GM12875 (cell line): ENCODE measurements around the gene GINS1.

Experiments used
- H3K4me3 ChIP-seq: one replicate; pipeline ENCODE4 v1.5.1; 2011; ENCODE audit warnings: low read depth, low read length, control low read depth
- TF ChIP-seq, protein P1 (sequence below): IDR thresholded peaks from 2 replicates; pipeline ENCODE4 v1.5.1; 2011; ENCODE audit warnings: low read depth, mild to moderate bottlenecking, control low read depth, inconsistent platforms, low read length, moderate library complexity, borderline replicate concordance; ENCODE audit not compliant: insufficient read depth

Gene GINS1

GRCh38 chr20:25378189-25378883 is 29.1 kb upstream of the GINS1 start:
- no peak overlapping the region for H3K4me3 ChIP-seq
- TF ChIP-seq, protein P1, sequence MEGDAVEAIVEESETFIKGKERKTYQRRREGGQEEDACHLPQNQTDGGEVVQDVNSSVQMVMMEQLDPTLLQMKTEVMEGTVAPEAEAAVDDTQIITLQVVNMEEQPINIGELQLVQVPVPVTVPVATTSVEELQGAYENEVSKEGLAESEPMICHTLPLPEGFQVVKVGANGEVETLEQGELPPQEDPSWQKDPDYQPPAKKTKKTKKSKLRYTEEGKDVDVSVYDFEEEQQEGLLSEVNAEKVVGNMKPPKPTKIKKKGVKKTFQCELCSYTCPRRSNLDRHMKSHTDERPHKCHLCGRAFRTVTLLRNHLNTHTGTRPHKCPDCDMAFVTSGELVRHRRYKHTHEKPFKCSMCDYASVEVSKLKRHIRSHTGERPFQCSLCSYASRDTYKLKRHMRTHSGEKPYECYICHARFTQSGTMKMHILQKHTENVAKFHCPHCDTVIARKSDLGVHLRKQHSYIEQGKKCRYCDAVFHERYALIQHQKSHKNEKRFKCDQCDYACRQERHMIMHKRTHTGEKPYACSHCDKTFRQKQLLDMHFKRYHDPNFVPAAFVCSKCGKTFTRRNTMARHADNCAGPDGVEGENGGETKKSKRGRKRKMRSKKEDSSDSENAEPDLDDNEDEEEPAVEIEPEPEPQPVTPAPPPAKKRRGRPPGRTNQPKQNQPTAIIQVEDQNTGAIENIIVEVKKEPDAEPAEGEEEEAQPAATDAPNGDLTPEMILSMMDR: no peak

GRCh38 chr20:25378884-25379733 is 28.4 kb upstream of the GINS1 start:
- no peak overlapping the region for H3K4me3 ChIP-seq
- TF ChIP-seq, protein P1: no peak

DNA sequence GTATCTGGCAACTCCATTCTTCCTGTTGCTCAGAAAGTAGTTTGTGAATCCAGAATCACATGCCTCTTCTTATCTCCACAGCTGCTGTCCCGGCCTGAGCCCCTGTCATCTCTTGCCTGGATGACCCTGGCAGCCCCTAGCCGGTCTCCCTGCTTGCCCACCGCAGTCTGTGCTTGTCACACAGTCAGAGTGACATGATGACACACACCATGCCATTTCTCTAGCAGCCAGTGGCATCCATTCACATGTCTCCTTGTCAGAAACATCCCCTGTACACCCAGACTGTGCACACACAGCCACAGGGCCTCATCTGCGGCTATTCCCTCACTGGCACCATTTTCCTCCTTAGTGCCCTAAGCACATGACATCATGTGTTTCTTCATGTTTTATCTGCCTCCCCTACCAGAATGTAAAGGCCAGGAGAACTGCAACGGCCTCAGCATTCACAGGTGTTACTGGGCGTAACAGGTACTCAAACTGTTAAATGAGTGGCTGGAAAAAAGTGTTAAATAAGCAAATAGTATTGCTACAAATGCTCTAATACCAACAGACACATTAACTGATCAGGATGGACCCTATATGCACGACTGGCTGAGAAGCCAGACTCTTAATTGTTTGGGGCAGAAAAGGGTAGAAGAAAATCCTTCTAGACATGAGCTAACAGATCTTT is 26.4 kb upstream of the GINS1 start:
- no peak overlapping the region for H3K4me3 ChIP-seq
- TF ChIP-seq, protein P1: no peak

DNA sequence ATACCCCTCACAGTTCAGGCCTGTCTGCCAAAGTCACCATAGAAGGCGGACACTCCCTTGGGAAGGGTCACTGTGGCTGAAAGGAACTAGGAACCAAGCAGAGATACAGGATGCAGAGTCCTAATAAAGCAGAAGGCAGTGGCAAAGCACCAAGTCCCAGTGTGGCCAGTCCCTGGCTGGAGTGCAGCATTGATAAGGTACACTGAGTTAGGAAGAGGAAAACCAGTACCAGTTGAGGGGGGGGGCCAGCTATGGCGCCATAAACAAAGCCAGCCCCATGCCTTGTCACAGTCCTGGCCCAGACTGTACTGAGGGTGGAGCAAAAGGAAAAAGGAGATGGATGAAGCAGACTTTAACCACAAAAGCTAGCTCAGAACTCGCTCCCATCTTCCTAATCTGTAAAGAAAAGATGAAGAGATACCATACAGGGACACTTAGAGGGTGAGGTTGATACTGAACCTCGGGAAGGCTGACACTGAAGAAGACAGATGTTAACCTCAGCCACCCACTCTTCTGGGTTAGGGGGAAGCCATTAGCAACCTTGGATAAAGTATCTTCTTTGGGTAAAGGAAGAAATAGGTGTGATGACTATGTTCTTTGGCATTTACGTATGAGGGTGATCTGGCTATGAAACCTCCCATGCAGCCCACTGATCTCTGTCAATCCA is 24.6 kb upstream of the GINS1 start:
- TF ChIP-seq, protein P1: no peak
- no peak overlapping the region for H3K4me3 ChIP-seq

GRCh38 chr20:25389401-25389857 is 18.0 kb upstream of the GINS1 start:
- TF ChIP-seq, protein P1: no peak
- peak overlapping the region; percentile 93 for H3K4me3 ChIP-seq

- H3K4me3 ChIP-seq: peak overlapping the region; percentile 93
- TF ChIP-seq, protein P1: no peak
Measured at GRCh38 chr20:25389858-25390537, 17.5 kb upstream of the GINS1 start.
